OCI-LY3 (cell line): ENCODE data around the gene C11orf21.

Source experiments
- H2AFZ ChIP-seq: fragments of 200-600, 300-600 bp; shearing (Covaris generic); 2 replicates; pipeline ENCODE4 v1.6.0; 2014; ENCODE audit warnings: antibody characterized with exemption, low read depth, low read length
- H3K27ac ChIP-seq: fragments of 200-600, 300-600 bp; sonication (generic); 2 replicates; pipeline ENCODE4 v1.5.1; 2014; ENCODE audit warnings: mild to moderate bottlenecking, low read length, moderate library complexity, mixed read lengths
- H3K27me3 ChIP-seq: fragments of 200-600, 300-600 bp; sonication (generic); 2 replicates; pipeline ENCODE4 v1.6.1; 2014; ENCODE audit warnings: low read depth, low read length, mixed read lengths
- H3K36me3 ChIP-seq: fragments of 200-600, 300-600 bp; sonication (generic); replicated peaks from 2 replicates; pipeline ENCODE3; 2014; ENCODE audit warnings: low read depth, low read length, mixed read lengths
- H3K4me1 ChIP-seq: fragments of 300-600, 200-600 bp; sonication (generic); 2 replicates; pipeline ENCODE4 v1.6.1; 2014; ENCODE audit warnings: low read length, mixed read lengths
- H3K4me2 ChIP-seq: fragments of 200-600, 300-600 bp; sonication (generic); 2 replicates; pipeline ENCODE4 v1.6.1; 2014; ENCODE audit warnings: low read length, mixed read lengths
- H3K4me3 ChIP-seq: fragments of 300-600, 200-600 bp; sonication (generic); 2 replicates; pipeline ENCODE4 v1.5.1; 2014; ENCODE audit warnings: antibody characterized with exemption, mild to moderate bottlenecking, low read length, moderate library complexity
- H3K79me2 ChIP-seq: fragments of 300-600, 200-600 bp; shearing (Covaris generic); 2 replicates; pipeline ENCODE4 v1.6.1; 2014; ENCODE audit warnings: mild to moderate bottlenecking, low read length, mixed read lengths
- H3K9ac ChIP-seq: fragments of 300-600, 200-600 bp; shearing (Covaris generic); 2 replicates; pipeline ENCODE4 v1.6.0; 2014; ENCODE audit warnings: mild to moderate bottlenecking, low read length, moderate library complexity
- H3K9me3 ChIP-seq: fragments of 200-600, 300-600 bp; shearing (Covaris generic); 2 replicates; pipeline ENCODE4 v1.6.1; 2014; ENCODE audit warnings: low read length, mixed read lengths; ENCODE audit not compliant: insufficient read depth
- H4K20me1 ChIP-seq: fragments of 200-600, 300-600 bp; sonication (generic); 2 replicates; pipeline ENCODE4 v1.6.1; 2016; ENCODE audit warnings: low read length, mixed read lengths; ENCODE audit not compliant: insufficient read depth
- CTCF ChIP-seq: fragments of 200-600, 300-600 bp; sonication (generic); IDR thresholded peaks from 2 replicates; pipeline ENCODE4 v1.5.1; 2014; ENCODE audit warnings: antibody characterized with exemption, low read length, low read depth
- EZH2phosphoT487 ChIP-seq: fragments of 200-600 bp; shearing (Covaris generic); IDR thresholded peaks from 2 replicates; pipeline ENCODE4 v1.6.1; 2018; ENCODE audit warnings: antibody characterized with exemption, mixed run types, low read depth

Gene C11orf21

DNA sequence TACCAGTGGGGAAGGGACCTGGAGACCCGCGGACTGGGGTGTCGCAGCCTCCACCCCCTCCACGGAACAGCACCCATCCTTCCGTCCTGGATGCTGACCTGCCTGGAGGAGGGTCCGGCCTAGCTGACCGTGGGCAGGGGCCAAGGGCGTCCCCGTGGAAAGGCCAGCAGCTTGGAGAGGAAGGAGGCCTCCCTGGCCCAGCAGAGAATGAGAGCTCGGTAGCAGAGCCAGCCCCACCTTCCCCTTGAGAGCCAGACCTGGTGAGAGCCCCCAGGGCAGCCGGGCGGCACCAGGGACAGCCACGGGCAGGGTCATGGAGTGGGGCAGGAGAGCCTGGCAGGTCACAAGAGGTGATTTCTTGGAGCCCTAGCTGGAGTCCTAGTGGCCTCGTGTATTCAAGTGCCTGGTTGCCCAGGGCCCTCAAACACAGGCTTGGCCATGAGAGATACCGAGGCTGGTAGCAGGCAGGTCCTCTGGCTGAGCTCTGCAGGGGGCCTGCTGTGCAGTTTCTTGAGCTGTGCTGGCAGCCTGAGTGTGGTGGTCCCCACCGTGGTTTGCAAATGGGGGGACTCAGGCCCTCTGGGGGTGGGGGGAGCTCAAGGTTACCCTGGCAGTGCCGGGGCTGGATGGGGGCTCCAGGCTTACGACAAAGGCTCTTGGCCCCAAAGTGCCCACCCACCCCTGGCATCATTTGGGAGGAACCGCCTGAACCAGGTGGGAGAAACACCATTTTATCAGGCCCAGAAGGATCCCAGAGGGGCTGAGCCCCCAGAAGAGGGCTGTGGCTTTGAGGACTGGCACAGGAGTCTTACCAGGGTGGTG is 7.7 kb upstream of the C11orf21 start:
- Histone ChIP-seq H3K36me3 (no peaks in the 10 kb centered on the region), H2AFZ (no peak overlapping the region), H3K27ac (no peak overlapping the region), H3K4me2 (no peak overlapping the region), H4K20me1 (no peaks in the 10 kb centered on the region), H3K9ac (no peak overlapping the region), H3K79me2 (no peaks in the 10 kb centered on the region), H3K4me1 (no peaks in the 10 kb centered on the region), H3K9me3 (no peaks in the 10 kb centered on the region), H3K27me3 (no peaks in the 10 kb centered on the region), H3K4me3 (no peak overlapping the region)
- TF ChIP-seq CTCF (no peak), EZH2phosphoT487 (no peak)

- Histone ChIP-seq H3K36me3 (no peaks in the 10 kb centered on the region), H3K27ac (no peak overlapping the region), H3K4me3 (no peak overlapping the region), H3K4me2 (no peak overlapping the region), H3K4me1 (no peaks in the 10 kb centered on the region), H3K79me2 (no peaks in the 10 kb centered on the region), H3K9ac (no peak overlapping the region), H2AFZ (no peak overlapping the region), H3K27me3 (no peaks in the 10 kb centered on the region), H4K20me1 (no peaks in the 10 kb centered on the region), H3K9me3 (no peaks in the 10 kb centered on the region)
- no peak for TF ChIP-seq EZH2phosphoT487
Measured at GRCh38 chr11:2308713-2309112, 7.0 kb upstream of the C11orf21 start.

DNA sequence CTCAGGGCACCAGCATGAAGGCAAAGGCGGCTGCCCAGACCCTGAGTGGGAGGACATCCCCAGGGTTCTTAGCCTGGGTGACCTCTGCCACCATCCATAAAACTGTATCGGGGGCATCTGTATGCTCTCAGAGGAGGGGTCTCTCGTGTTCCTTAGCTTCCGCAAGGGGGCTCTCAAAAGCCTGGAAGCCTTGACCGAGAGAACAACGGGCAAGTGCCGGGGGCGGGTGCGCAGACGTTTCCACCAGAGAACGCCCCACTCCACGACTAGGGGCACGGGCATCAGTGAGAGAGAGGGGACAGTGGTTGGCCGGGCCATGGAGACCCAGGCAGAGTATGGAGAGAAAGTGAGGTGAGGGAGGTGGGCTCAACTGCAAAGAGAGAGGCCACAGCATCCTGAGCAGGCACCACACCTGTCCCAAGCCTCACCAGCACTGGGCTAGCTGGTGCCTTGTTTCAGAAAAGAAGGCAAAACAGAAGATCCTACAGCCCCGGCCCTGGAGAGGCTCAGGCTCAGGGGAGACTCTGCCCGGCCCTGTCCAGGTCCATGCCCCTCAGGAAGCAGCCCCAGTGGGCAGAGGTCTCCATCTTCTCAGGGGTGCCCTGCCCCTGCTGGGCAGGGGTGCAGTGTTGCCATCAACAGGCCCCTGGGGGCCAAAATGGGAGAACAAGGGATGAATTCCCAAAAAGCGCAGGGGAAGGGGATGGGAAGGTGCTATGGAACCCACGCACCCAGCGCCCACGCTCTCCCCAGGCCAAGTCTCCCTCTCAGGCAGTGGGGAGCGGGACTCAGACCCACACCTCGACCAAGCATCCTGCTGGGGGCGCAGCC is 6.0 kb upstream of the C11orf21 start:
- no peak overlapping the region for H3K4me2 ChIP-seq
- no peaks in the 10 kb centered on the region for H3K27me3 ChIP-seq
- no peak overlapping the region for H2AFZ ChIP-seq
- no peaks in the 10 kb centered on the region for H3K4me1 ChIP-seq
- H3K9me3 ChIP-seq = no peaks in the 10 kb centered on the region
- H3K79me2 ChIP-seq = no peaks in the 10 kb centered on the region
- H3K36me3 ChIP-seq = no peaks in the 10 kb centered on the region
- TF ChIP-seq CTCF (no peak), EZH2phosphoT487 (no peak)
- no peak overlapping the region for H3K4me3 ChIP-seq
- H4K20me1 ChIP-seq = no peaks in the 10 kb centered on the region
- H3K27ac ChIP-seq = no peak overlapping the region
- no peak overlapping the region for H3K9ac ChIP-seq

- Histone ChIP-seq H3K9ac (no peak overlapping the region), H3K4me3 (no peak overlapping the region), H4K20me1 (no peaks in the 10 kb centered on the region), H3K4me2 (no peak overlapping the region), H3K27me3 (no peaks in the 10 kb centered on the region), H3K36me3 (no peaks in the 10 kb centered on the region), H2AFZ (no peak overlapping the region), H3K9me3 (no peaks in the 10 kb centered on the region), H3K4me1 (no peaks in the 10 kb centered on the region), H3K79me2 (no peaks in the 10 kb centered on the region), H3K27ac (no peak overlapping the region)
- no peak for TF ChIP-seq CTCF
- TF ChIP-seq EZH2phosphoT487 = no peak
Measured at GRCh38 chr11:2306877-2307500, 5.3 kb upstream of the C11orf21 start.
